IPS-11a (cell line): ENCODE results near the gene PARP8.

Experiments used
- H3K4me3 ChIP-seq: one replicate; pipeline ENCODE4 v1.5.1; 2013; ENCODE audit warnings: low read depth, low read length, control low read depth

Gene PARP8

DNA sequence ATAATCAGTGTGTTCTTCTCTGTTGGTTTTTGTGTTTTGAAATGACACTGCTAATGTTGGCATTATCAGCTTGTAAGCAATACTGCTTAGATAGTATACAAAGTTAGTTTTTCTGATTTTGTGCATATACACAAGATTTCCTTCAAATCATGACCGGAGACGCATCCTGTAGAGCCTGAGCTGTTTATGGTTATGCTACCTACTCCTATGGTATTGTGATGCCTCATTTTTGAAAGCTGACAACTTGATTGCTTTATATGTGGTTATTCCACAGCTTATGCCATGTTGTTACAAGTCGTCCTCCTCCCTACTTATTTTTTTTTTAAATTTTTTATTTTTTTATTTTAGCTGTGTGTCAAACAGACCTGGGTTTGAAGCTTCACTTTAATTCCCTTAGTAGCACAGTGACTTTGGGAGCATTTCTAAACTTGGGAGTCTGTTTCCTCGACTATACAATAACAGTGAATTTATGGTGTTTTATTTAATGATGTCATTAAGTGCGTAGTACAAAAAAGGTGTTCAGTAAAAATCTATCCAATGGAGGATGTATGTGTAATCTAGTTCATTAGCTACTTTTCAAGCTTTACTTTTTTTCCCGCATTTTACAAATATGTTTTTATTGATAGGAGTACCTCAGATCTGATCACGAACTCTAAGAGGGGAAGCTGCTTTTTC, 59.5 kb downstream of the PARP8 start:
- no peak overlapping the region for H3K4me3 ChIP-seq

DNA sequence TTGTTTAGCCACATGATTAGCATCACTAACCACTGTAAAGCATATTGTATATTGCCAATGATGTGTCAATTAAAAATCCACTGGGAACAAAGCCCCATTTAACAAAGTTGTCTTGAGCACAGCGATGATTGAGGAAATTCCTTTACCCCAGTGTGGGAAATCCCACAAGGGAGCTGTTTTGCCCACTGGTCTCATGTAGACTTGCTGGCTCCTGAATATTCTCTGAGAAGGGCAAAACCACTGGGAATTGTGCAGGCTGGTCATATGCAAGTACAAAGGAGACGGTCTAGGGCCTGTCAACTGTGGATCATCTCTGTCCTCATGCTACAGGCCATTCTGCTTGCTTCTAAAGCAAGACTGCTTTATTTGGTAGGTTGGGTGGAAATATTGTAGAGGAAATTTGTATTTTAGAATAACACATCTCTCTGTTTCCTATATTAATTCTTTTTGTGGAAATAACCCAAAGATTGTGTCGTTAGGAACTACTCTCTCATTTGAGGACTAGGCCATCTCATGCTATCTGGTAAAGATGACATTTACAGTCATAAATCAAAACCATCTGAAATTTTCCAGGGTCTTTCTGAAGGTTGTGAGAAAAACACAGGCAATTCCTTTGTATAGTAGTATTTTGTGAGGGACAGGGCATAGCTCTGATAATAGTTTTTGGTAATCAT, 60.2 kb downstream of the PARP8 start:
- no peak overlapping the region for H3K4me3 ChIP-seq

DNA sequence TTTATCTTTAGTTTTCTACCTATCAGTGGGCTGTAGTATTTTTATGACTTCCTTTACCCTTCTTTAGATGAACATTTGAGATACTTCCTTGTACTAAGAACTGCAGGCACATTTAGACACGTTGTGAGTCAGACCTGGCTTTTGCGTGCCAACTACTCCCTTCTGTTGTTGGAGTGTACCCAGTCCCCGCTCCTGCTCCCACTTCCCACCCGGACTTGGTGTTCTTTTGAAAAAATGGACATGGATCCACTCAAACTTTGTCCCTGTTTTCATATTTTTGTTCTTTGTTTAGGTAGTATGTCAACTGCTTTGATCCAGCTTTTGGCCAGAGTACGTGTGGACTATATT, 60.7 kb downstream of the PARP8 start:
- H3K4me3 ChIP-seq = no peak overlapping the region

GRCh38 chr5:50727845-50728244, 61.4 kb downstream of the PARP8 start:
- no peak overlapping the region for H3K4me3 ChIP-seq

DNA sequence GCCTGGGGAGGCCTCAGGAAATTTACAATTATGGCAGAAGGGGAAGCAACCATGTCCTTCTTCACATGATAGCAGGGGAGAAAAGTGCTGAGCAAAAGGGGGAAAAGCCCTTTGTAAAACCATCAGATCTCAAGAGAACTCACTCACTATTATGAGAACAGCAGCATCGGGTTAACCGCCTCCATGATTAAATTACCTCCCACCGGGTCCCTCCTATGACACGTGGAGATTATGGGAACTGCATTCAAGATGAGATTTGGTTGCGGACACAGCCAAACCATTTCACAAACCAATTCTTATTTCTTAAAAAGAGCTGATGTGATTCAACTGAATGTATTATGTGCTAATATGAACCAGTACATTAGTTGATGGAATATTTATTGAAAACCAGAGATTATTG, 63.9 kb downstream of the PARP8 start:
- H3K4me3 ChIP-seq = no peak overlapping the region

DNA sequence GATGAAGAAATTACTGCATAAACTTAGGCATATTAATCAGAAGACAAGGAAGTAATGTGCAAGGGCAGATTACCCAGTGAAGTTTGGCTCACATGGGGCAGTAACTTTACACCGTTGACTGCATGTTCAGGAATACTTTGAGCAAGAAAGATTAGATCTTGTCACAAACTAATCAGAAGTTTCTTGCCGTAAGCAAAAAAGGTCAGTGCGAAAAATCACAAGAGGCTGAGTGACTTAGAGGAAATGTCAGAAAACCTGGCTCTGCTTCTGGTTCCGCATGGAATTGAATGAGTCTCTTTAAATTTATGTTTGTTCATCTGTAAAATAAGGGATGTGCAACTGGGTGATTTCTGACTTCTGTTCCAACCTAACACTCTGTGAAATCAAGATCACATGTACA, 64.4 kb downstream of the PARP8 start:
- no peak overlapping the region for H3K4me3 ChIP-seq

DNA sequence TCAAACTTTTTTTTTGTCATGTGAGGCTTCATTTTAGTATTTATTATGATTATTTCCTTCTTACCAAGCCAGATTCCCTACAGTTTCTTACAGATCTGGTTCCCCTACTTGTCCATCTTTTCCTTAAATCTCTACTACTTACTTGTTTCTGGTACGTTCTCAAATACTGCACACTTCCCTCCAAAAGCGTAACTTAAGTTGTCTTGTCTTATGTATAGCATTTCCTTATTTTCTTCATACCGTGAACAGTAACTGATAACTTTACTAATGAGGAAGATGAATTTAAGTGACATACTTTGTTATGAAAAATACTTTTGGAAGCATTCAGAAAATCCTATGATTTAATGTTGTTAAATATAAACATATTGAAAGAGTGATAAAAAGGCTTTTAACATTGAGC, 67.3 kb downstream of the PARP8 start:
- no peak overlapping the region for H3K4me3 ChIP-seq

DNA sequence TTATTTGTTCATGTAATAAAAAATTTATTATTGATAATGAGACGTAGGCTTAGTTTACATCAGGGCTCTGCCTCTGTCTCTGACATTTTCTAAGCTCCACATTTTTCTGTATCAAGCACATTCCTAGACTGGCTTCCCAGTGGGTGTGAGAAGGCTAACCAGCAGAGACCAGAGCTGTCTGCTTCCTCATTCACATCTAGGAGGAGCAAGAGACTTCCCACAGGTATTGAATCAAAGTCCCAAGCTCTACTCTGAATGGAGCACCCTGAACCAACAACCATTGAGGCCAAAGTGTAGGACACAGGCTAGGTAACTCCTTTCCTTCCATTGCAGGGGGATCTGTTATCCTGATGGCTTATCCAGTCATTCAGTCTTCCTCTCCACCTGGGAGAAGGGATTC, 72.4 kb downstream of the PARP8 start:
- no peak overlapping the region for H3K4me3 ChIP-seq

GRCh38 chr5:50740832-50741231, 74.4 kb downstream of the PARP8 start:
- no peak overlapping the region for H3K4me3 ChIP-seq

- H3K4me3 ChIP-seq = no peak overlapping the region
Measured at GRCh38 chr5:50744776-50745175, 78.3 kb downstream of the PARP8 start.

GRCh38 chr5:50745221-50745910, 78.9 kb downstream of the PARP8 start:
- no peak overlapping the region for H3K4me3 ChIP-seq

DNA sequence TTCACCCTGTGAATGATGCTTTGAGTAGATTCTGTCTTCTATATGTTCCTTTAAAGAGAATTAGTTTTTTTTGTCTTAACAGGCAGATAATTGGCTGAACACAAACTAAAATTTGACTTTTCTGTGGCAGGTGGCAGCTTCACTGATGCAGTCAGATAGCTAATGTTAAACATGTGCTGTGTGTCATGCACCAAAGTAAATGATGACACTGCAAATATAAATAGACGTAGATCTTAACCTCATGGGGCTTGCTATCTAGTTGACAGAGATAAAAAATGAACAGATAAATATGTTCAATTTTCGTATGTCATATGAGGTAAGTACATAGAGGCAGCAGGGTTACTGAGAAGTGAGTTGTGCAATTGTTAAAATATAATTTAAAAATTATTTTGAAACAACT, 82.7 kb downstream of the PARP8 start:
- no peak overlapping the region for H3K4me3 ChIP-seq

DNA sequence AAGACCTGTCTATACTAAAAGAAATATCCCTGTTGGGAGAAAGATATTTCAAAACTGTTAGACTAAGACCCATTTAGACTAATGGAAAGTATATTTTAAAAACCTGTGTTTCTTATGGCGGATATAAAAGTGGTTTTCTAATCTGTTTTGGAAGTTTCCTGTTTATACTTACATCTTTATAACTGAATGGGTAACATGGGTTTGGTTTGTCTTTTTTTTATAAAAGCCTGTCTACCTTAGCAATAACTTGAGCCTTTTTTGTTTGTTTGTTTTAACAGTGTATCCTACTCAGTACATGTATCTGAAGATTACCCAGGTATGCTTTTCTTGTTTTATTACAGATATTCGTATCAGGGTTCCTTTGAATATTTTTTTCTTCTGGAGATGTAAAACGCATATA, 83.4 kb downstream of the PARP8 start:
- H3K4me3 ChIP-seq = no peak overlapping the region

- no peak overlapping the region for H3K4me3 ChIP-seq
Measured at GRCh38 chr5:50751064-50751657, 84.7 kb downstream of the PARP8 start.

GRCh38 chr5:50752800-50753199, 86.4 kb downstream of the PARP8 start:
- H3K4me3 ChIP-seq = no peak overlapping the region

DNA sequence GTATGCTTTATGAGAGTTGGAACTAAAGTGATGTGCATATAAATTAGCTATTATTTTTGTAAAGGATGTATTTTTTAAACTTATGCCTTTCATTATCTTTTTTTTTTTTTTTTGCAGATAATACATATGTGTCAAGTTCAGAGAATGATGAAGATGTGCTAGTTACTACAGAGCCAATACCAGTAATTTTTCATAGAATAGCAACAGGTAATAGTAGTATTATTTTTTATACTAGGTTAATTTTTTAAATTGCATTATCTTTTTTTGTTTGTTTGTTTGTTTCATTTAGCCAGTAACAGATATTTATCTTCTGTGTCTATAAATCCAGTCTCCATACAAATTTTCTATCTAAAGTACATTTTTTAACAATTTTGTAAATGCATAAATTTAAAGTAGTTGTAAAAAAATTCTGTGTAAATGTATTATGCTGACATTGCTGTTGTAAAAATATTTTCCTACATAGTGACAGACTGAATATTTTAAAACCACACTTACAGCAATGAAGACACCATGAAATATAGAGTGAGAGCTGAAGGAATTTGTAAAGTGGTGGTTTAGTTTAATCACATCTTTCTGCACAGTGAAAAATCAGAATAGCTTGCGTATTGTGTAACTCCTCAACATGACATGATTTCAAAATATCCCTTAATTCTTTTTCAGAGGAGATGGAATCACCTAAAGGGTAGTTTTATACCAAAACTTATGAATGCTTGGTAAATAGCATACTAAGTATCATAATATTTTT, 93.3 kb downstream of the PARP8 start:
- no peak overlapping the region for H3K4me3 ChIP-seq

DNA sequence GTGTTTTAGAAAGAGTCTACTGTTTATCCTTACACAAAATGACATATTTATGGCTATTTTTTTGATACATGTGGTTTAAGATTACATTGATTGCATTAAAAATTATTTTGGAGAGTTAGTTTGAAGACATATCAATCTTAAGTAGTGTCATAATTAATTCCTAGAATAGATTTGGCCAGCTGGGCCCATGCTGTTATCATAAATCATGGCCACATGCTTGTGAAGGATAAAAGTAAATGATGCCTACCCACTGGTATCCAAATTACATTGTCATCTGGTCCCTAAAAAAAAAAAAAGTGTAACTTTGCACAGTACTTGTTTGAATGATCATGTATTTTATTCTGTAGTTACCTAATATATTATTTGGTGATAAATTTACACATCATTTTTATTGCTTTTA, 96.9 kb downstream of the PARP8 start:
- H3K4me3 ChIP-seq = no peak overlapping the region

DNA sequence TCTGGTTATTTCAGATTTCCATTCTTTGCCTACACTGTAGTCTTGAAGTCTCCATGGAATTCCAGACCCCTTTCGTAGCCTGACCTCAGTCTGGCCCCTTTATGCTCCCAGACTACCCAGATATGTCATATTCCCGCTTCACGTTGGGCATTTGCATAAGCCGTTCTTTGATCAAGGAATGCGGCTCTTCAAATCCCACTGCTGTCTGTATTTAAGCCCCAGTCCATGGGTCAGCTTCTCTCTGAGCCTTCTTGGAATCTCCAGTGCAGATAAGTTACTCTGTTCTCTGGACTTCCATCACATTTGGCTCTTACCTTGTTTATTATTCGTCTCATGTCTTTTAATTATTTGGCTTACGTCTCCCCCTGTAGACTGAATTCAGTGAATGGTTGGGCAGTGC, 97.4 kb downstream of the PARP8 start:
- no peak overlapping the region for H3K4me3 ChIP-seq

DNA sequence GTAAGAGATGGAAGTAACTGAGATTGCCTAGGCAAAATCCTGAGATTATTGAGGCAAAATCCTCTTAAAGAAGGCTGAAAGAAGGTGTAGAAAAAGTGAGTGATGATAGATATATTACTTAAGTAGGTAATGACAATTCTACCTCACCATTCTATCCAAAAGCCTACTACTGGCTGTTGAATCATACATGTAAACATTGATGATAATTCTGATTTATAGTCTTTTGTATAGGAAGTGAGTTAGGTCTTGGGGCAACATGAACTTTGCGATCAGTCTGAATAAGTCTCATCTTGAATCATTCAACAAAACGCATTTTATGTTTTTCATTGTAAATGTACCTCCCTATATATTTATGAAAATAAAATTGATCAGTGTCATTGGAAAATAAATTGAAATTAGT, 99.6 kb downstream of the PARP8 start:
- H3K4me3 ChIP-seq = no peak overlapping the region

DNA sequence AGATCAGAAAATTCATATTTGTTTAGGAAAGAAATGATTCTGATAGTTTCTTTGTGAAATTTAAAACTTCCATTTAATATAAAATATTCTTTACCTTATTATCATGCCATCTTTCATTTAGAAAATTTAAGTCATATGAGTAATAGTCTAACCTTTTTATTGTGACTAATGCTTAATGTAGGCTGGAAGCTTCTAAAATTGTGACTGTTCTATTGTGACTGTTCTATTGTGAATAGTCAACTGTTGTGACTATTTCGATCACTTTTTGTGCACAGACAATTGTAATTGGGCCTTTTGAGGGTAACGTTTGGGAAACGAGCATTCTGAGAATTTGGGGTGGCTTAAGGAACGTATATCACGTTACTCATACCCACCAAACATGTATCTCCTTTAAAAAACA, 100.0 kb downstream of the PARP8 start:
- H3K4me3 ChIP-seq = no peak overlapping the region

GRCh38 chr5:50766967-50767366, 100.5 kb downstream of the PARP8 start:
- no peak overlapping the region for H3K4me3 ChIP-seq
